ENCODE results near the gene TSPAN16. TPM values are rescaled to one million over a fixed set of nuclear protein-coding genes. Genes with fewer than 3 reads are reported as not detected.
A peak's percentile ranks its signal among the peaks of the same experiment; 100 is the strongest.

The TSPAN16 gene
- total and polyA plus RNA-seq, 2 of the 13 experiments (the other 11 are each of a cell fraction or from before 2014, with no cell fraction given) = not detected

DNA sequence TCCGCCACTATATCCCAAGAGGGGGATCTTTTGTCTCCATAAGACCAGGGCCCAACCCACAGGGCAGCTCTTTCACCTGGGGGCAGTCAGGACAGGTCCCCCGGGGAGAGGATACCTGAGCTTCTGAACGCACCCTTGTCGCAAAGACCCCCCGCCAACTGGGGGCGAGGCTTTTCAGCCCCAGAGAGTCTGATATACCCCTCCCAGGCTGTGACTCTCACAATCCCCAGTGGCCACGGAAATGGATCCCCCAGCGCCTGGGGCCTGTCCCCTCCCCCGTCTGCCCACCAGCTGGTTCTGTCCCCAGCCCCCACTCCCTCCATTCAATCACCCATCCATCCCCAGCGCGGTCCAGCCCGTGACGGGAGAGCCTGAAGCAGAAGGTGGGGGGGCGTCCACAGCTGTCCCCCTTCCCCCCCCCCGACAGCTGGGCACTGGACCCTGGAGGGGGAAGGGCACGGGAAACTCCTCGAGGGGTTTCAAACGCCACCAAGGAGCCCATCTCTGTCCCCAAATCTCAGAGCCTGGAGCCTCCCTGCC, 34.5 kb upstream of the TSPAN16 start (continued):
- peak; percentile 69 for TF ChIP-seq PATZ1 (CRISPR knock-in tag; IDR thresholded peaks at IDR 0.05)
- TF ChIP-seq SETDB1 (CRISPR knock-in tag; IDR thresholded peaks at IDR 0.05; ENCODE audit: borderline replicate concordance) = no peak
- TF ChIP-seq BORCS8-MEF2B (CRISPR knock-in tag; IDR thresholded peaks at IDR 0.05) = no peak
- TF ChIP-seq ZMAT3 (CRISPR knock-in tag; conservative IDR thresholded peaks at IDR 0.05) = no peak
- TF ChIP-seq, protein P1, sequence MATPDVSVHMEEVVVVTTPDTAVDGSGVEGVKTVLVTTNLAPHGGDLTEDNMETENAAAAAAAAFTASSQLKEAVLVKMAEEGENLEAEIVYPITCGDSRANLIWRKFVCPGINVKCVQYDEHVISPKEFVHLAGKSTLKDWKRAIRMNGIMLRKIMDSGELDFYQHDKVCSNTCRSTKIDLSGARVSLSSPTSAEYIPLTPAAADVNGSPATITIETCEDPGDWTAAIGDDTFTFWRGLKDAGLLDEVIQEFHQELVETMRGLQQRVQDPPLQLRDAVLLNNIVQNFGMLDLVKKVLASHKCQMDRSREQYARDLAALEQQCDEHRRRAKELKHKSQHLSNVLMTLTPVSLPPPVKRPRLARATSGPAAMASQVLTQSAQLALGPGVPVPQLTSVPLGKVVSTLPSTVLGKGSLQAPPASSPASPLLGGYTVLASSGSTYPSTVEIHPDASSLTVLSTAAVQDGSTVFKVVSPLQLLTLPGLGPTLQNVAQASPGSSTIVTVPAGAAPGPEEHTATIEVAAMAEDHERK (CRISPR knock-in tag; IDR thresholded peaks at IDR 0.05; ENCODE audit: low read depth) = no peak
- TF ChIP-seq GFI1 (CRISPR knock-in tag; IDR thresholded peaks at IDR 0.05; ENCODE audit: borderline replicate concordance) = no peak
- TF ChIP-seq HNF4G (IDR thresholded peaks at IDR 0.05; ENCODE audit: borderline replicate concordance, low read depth, low read length) = no peak
- TF ChIP-seq HNF4G (CRISPR knock-in tag; IDR thresholded peaks at IDR 0.05; ENCODE audit: borderline replicate concordance, low read depth) = no peak
- no peak for TF ChIP-seq HDAC2 (CRISPR knock-in tag; IDR thresholded peaks at IDR 0.05)
- TF ChIP-seq U2AF1 (optimal IDR thresholded peaks at IDR 0.05; ENCODE audit: low read depth, low read length) = no peak
- TF ChIP-seq, protein P2, sequence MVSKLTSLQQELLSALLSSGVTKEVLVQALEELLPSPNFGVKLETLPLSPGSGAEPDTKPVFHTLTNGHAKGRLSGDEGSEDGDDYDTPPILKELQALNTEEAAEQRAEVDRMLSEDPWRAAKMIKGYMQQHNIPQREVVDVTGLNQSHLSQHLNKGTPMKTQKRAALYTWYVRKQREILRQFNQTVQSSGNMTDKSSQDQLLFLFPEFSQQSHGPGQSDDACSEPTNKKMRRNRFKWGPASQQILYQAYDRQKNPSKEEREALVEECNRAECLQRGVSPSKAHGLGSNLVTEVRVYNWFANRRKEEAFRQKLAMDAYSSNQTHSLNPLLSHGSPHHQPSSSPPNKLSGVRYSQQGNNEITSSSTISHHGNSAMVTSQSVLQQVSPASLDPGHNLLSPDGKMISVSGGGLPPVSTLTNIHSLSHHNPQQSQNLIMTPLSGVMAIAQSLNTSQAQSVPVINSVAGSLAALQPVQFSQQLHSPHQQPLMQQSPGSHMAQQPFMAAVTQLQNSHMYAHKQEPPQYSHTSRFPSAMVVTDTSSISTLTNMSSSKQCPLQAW (CRISPR knock-in tag; IDR thresholded peaks at IDR 0.05) = 0 out of 2 replicates have a peak, but pooled peaks have one; percentile 22
- TF ChIP-seq, protein P3, sequence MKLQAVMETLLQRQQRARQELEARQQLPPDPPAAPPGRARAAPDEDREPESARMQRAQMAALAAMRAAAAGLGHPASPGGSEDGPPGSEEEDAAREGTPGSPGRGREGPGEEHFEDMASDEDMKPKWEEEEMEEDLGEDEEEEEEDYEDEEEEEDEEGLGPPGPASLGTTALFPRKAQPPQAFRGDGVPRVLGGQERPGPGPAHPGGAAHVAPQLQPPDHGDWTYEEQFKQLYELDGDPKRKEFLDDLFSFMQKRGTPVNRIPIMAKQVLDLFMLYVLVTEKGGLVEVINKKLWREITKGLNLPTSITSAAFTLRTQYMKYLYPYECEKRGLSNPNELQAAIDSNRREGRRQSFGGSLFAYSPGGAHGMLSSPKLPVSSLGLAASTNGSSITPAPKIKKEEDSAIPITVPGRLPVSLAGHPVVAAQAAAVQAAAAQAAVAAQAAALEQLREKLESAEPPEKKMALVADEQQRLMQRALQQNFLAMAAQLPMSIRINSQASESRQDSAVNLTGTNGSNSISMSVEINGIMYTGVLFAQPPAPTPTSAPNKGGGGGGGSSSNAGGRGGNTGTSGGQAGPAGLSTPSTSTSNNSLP (IDR thresholded peaks at IDR 0.05; ENCODE audit: low read depth, low read length) = no peak
- TF ChIP-seq FOXA3 (CRISPR knock-in tag; IDR thresholded peaks at IDR 0.05) = no peak
- no peak for TF ChIP-seq POGZ (CRISPR knock-in tag; IDR thresholded peaks at IDR 0.05)
- TF ChIP-seq, protein P4, sequence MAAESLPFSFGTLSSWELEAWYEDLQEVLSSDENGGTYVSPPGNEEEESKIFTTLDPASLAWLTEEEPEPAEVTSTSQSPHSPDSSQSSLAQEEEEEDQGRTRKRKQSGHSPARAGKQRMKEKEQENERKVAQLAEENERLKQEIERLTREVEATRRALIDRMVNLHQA (CRISPR knock-in tag; IDR thresholded peaks at IDR 0.05) = no peak
- TF ChIP-seq NBN (conservative IDR thresholded peaks at IDR 0.05) = no peak
- no peak for TF ChIP-seq ZBTB3 (CRISPR knock-in tag; IDR thresholded peaks at IDR 0.05; ENCODE audit: borderline replicate concordance, low read depth)
- no peak for TF ChIP-seq ARID2 (CRISPR knock-in tag; IDR thresholded peaks at IDR 0.05; ENCODE audit: borderline replicate concordance)
- TF ChIP-seq ZNF335 (CRISPR knock-in tag; IDR thresholded peaks at IDR 0.05) = no peak
- TF ChIP-seq PTBP1 (IDR thresholded peaks at IDR 0.05; ENCODE audit: low read depth, low read length, poor library complexity, severe bottlenecking) = no peak
- 0 out of 2 replicates have a peak, but pooled peaks have one; percentile 32 for TF ChIP-seq THAP8 (CRISPR knock-in tag; IDR thresholded peaks at IDR 0.05; ENCODE audit: borderline replicate concordance)
- TF ChIP-seq KLF16 (CRISPR knock-in tag; IDR thresholded peaks at IDR 0.05) = no peak
- 0 out of 2 replicates have a peak, but pooled peaks have one; percentile 72 for TF ChIP-seq CHD4 (IDR thresholded peaks at IDR 0.05; ENCODE audit: borderline replicate concordance, low read length)
